Activated naive CD4-positive, alpha-beta T cell treated with anti-CD3 and anti-CD28 coated beads, Interleukin-2, amount 50 U/mL, for 16 hours (primary cell): Measurements from ENCODE around the gene CADM2.

Experiments used
- DNase-seq: peaks from one replicate; pipeline ENCODE4 v3.0.0-alpha.2; 2020

The CADM2 gene

DNA sequence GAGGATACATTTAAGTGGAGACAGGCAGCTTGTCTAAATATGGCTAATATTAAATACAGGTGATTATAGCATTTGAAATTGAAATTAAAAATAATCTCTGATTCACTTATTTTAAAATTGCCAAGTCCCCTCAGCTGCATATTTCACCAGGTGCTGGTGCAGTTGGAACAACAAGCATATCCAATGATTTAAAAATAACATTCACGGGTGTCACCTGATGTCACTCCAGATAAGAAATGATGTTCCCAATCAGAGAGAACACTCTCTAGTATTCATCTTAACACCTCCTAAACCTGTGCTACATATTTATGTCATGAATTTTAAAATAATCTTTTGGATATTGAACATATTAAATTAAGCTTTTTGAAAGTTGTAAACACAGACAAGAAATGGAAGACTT, 249.9 kb downstream of the CADM2 start:
- no peak for DNase-seq

DNA sequence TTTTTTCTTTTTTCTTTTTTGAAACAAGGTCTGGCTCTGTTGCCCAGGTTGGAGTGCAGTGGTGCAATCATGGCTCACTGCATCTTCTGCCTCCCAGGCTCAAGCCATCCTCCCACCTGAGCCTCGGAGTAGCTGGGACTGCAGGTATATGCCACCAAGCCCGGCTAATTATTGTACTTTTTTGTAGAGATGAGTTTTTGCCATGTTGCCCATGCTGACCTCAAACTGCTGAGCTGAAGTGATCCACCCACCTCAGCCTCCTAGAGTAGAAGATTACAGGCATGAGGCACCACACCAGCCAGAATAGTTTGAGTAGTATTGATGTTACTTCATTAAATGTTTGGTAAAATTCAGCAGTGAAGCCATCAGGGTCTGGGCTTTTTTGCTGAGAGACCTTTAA, 251.8 kb downstream of the CADM2 start:
- DNase-seq, result no peak

DNA sequence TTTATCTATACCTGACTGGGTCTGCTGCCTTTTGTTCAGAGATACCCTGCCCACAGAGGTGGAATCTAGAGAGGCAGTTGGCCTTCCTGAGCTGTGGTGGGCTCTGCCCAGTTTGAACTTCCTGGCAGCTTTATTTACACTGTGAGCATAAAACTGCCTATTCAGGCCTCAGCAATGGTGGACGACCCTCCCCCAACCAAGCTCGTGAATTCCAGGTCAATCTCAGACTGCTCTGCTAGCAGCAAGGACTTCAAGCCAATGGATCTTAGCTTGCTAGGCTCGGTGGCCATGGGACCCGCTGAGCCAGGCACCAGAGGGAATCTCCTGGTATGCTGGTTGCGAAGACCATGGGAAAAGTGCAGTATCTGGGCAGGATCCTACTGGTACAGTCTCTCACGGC, 270.2 kb downstream of the CADM2 start:
- no peak for DNase-seq

- DNase-seq, result no peak
These were observed 285.3 kb downstream of the CADM2 start for GRCh38 chr3:85244091-85244490.

GRCh38 chr3:85244519-85244918, 285.7 kb downstream of the CADM2 start:
- no peak for DNase-seq

GRCh38 chr3:85251766-85252165, 293.0 kb downstream of the CADM2 start:
- DNase-seq, result no peak

DNA sequence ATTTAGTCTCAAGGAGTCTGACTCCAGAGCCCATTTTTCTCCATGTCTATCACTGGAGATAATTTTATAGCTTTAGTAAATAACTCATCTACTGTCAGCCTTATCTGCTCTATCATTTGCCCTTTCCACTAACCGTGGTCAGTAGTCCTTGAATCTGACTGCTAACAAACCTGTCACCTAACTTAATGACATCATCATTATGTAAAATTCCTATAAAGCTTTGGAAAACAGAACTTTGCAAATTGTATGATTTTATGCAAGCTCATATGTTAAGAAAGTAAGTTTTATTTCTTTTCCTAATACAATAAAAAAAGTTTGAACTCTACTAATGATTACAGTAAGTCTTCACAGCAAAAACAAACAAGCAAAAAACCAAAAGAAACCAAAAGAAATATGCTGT, 293.9 kb downstream of the CADM2 start:
- no peak for DNase-seq

GRCh38 chr3:85254738-85255137, 295.9 kb downstream of the CADM2 start:
- no peak for DNase-seq

GRCh38 chr3:85255949-85256348, 297.2 kb downstream of the CADM2 start:
- DNase-seq, result no peak

DNA sequence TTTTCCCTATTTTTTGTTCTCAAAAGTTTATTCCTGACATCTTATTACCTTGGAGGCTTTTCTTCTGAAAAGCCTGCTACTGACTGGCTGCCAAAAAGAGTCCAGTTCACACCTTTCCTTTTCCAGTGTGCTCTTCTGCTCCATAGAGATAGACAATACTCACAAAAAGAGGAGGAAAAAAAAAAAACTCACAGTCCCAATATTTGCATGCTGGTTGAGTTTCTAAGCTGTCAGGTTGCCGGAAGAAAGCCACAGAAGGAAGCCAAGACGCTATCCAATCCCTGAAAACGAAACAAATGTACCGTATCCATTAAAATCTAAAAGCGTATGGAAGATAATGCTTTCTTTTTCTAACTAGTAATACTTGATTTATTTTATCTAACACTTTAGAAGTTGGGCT, 299.5 kb downstream of the CADM2 start:
- DNase-seq, result no peak

DNA sequence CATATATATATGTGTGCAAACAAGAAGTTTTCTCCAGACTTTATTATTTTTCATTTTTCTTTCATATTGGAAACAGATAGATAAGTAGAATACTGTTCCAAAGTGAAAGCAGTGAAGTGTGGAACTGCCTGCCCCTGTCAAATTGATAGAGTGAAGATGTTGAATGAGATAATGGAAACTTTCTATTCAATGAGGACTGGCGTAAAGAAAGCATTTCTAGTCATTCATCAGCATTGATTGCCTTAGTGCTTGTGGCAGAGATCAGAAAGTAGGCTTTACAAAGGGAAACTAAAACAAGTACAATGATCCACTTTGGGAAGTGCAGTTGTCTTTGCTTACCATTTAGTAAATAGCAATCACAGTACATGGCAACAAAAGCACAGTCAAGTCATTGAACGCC, 300.0 kb downstream of the CADM2 start:
- no peak for DNase-seq

DNA sequence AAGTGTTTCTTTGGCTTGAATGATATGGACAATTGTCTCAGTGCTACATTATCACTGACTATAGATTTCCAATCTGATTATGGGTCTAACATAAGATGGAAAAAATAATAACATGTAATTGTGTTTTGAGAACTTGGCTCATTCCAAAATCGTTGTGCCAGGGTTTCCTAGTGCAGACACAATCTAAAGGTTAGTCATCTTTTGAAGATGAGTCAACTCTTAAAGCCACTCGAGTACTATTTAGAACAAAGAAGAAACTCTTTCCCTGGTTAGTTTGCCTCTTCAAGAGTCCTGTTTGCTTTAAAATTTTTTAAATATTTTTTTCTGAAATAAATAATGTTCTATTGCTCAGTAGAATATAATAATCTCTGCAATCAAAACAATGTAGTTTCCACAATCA, 301.0 kb downstream of the CADM2 start:
- DNase-seq, result no peak

DNA sequence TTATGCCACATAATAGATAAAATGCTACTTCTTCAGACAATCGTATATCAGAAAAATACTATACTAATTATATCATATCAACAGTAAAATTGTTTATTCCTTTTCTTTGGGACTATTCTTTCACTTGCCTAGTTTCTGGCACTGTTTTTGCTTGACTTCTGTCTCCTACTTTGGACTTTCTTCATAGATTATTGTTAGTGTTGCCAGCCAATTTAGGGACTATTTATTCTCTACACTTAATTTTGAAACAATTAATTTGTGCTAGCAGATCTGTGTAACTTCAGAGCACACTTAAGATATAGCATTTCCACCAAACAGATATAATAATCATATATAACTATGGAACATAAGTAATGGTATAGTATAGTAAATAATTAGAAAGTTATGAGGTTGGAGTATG, 305.6 kb downstream of the CADM2 start:
- no peak for DNase-seq

GRCh38 chr3:85270488-85270887, 311.7 kb downstream of the CADM2 start:
- no peak for DNase-seq

DNA sequence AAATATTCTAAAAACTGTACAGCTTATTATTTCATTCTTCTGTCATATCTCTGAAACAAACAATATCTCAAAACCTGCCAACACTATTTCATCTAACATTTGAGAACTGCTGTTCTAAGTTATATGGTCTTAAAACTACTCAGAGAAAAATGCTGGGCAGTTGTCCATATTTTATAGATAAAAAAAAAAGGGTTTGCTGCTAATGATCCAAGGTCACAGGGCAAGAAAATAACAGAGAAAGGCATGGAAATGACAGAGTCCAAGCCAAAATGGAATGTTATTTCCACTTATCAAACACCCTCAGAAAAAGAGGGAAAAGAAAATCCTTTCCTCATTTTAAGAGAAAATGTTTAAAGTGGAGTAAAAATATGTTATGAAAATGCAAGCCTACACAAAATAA, 313.1 kb downstream of the CADM2 start:
- no peak for DNase-seq

- no peak for DNase-seq
These were observed 329.5 kb downstream of the CADM2 start for GRCh38 chr3:85288257-85288656.

GRCh38 chr3:85297291-85297690, 338.5 kb downstream of the CADM2 start:
- no peak for DNase-seq

DNA sequence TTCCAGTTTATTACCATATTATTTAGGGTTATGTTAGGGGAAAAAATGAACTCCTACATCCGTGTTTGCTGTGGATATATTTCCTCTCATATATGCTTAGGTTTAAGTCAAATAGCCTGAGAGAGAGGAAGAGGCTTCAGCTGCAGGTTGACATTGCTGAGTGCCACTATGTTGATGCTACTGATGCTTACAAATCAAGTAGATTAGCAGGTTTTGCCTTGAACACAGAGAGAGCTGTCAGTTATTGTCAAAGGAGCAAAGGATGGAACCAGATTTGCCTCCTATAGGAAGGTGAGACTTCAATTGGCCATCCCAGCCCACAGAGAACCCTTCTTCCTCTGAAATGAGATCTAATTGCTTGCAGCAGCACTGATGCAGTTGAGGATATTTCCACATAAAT, 339.2 kb downstream of the CADM2 start:
- DNase-seq, result no peak

GRCh38 chr3:85303156-85303555, 344.4 kb downstream of the CADM2 start:
- DNase-seq, result no peak

DNA sequence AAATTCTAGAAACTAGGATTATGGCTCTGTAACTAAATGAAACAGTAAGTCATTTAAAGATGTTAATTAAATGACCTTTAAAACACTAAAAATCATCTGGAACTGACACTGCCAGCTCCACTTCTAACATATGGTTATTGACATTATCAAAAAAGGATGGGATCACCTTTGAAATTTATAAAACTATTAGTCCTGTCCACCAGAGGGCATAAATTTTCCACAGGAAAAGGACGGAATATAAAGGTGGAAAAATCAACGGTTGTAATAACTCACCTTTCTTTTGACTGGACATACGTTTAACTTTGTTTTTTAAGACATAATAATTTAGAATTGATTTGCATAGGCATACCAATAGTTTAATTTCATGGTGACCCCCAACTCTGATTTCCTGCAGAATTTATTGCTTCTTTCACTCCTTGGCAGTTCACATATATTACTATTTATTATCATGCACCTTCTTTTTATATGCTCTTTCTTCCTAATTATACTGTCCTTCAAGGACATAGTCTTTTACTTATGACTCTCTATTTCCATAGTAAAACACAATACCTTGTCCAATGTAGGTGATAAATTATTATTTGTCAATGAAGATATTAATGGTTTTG, 345.7 kb downstream of the CADM2 start:
- DNase-seq, result no peak

DNA sequence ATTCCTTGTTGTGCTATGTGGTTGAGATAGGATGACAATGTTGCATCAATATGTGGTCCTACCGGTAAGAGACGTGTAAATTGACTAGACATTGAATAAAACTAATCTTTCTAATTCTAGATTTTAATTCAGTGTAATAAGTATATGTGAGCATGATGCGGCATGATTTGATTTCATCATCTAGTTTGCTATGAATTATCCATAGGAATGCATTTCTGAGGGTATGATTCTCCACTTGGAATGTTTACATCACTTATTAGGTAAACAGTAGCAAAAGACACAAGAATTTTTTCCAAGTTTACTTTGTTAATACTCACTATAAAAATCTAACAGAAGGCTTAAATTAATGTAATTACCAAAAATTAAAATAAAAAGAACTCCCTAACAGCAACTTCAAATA, 353.5 kb downstream of the CADM2 start:
- no peak for DNase-seq

DNA sequence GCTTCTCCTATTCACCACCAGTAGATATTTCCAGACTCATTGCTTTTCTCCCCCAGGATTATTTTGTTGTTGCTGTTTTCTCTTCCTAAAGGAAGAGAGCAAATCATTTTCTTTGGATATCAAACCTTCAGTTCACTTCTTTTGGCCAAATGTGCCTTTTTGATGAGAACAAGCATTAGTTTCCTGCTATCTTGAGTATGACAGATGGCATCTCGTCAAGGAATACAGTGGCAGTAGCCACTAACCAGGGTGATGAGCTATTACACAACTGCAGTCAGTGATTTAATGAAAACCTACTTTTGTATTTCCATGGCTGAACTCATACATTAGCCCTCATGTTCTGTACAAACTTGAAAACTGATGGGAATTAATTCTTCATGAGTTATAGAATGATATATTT, 354.6 kb downstream of the CADM2 start:
- DNase-seq, result no peak

DNA sequence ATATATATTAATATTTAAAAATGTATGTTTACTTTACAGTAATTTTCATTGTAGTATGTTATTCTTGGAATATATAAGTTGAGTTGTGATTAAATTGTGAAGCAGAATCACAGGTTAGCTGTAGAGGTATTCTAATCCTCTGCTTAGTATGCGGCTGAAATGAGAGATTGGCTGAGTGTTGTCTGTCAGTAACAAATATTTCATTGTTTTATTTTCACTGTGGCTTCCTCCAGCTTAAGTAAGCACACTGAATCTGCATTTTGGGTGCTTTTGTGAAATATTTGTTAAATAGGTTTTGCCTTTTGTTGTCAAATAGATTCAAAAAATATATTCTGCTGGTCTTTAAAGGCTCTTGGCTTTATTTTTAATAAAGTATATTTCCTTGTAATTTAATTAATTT, 357.5 kb downstream of the CADM2 start:
- no peak for DNase-seq

- no peak for DNase-seq
These were observed 363.1 kb downstream of the CADM2 start for GRCh38 chr3:85321892-85322291.

DNA sequence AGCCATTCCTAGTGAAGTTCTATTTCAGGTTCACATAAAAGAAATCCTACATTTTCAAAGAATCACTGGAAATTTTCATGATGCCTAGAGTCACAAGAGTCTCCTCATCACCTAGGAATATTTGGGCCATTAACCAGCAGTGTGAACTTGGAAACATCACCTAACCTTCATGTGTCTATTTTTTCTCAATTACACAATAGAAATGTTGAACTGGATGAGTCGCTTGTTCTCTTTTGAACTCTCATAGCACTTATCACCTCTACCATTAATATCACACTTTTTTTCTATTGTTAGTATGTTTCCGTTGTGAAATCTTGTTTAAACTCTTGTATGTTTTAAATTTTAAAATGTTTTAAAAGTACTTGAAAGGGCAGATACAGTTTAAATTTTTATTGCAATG, 371.3 kb downstream of the CADM2 start:
- DNase-seq, result no peak

GRCh38 chr3:85337895-85338294, 379.1 kb downstream of the CADM2 start:
- no peak for DNase-seq
